ENCODE data around the gene EEF2.

GRCh38 chr19:3954107-3954506, 31.2 kb downstream of the EEF2 start:
- no peak for TF ChIP-seq POLR2A (IDR thresholded peaks at IDR 0.05; ENCODE audit: low read length)
- TF ChIP-seq GATA1 (IDR thresholded peaks at IDR 0.05; ENCODE audit: low read depth, low read length), result no peak

All from erythroblast (primary cell).